Activated T-cell treated with anti-CD3 and anti-CD28 coated beads for 24 hours (primary cell): Measurements from ENCODE around the gene C6orf163.
"Not testable (repeated sequence)": the region's sequence is repeated elsewhere in the genome, so short reads cannot be mapped to it uniquely, and the experiment has no call there.

Source experiments
- DNase-seq: peaks from one replicate; pipeline ENCODE4 v3.0.0-alpha.2; 2020; ENCODE audit warnings: low read depth

C6orf163 gene

GRCh38 chr6:87344731-87345130 is at the start of gene C6orf163:
Gene C6orf163, plus strand, starts transcription at chr6:87344813. Its CDS starts 287 bp downstream, at chr6:87345100.
- DNase-seq: no peak

GRCh38 chr6:87297119-87297518 is 47.5 kb upstream of the C6orf163 start:
- DNase-seq: no peak

- DNase-seq: not testable (repeated sequence)
Observed at GRCh38 chr6:87301277-87301676, 43.3 kb upstream of the C6orf163 start.

- DNase-seq: no peak
Observed at GRCh38 chr6:87308970-87309369, 35.6 kb upstream of the C6orf163 start.

GRCh38 chr6:87312860-87313259 is 31.8 kb upstream of the C6orf163 start:
- no peak for DNase-seq

GRCh38 chr6:87315071-87315470 is 29.5 kb upstream of the C6orf163 start:
- no peak for DNase-seq

- DNase-seq: no peak
Observed at GRCh38 chr6:87319271-87319987, 25.2 kb upstream of the C6orf163 start.

- DNase-seq: peak; percentile 85
Observed at GRCh38 chr6:87322304-87323212, 22.1 kb upstream of the C6orf163 start, which contains the start of gene SMIM8. Gene SMIM8, plus strand, starts transcription at chr6:87322588. Its CDS starts 14,444 bp downstream, at chr6:87337032.

- DNase-seq: not testable (repeated sequence)
Observed at GRCh38 chr6:87323880-87324279, 20.7 kb upstream of the C6orf163 start.

- DNase-seq: no peak
Observed at GRCh38 chr6:87330961-87331360, 13.7 kb upstream of the C6orf163 start.

GRCh38 chr6:87333033-87333432 is 11.6 kb upstream of the C6orf163 start:
- no peak for DNase-seq

GRCh38 chr6:87333591-87334181 is 10.9 kb upstream of the C6orf163 start:
- no peak for DNase-seq

GRCh38 chr6:87334683-87335082 is 9.9 kb upstream of the C6orf163 start:
- DNase-seq: no peak

- DNase-seq: no peak
Observed at GRCh38 chr6:87336367-87336766, 8.2 kb upstream of the C6orf163 start.

GRCh38 chr6:87340230-87340629 is 4.4 kb upstream of the C6orf163 start:
- DNase-seq: no peak

GRCh38 chr6:87341158-87341557 is 3.5 kb upstream of the C6orf163 start:
- DNase-seq: no peak

- DNase-seq: no peak
Observed at GRCh38 chr6:87341899-87342298, 2.7 kb upstream of the C6orf163 start.

GRCh38 chr6:87342829-87343228 is 1.8 kb upstream of the C6orf163 start:
- no peak for DNase-seq

- DNase-seq: no peak
Observed at GRCh38 chr6:87346700-87347099, 2.1 kb downstream of the C6orf163 start.

- DNase-seq: no peak
Observed at GRCh38 chr6:87349896-87350295, 5.3 kb downstream of the C6orf163 start.

- DNase-seq: no peak
Observed at GRCh38 chr6:87350516-87350915, 5.9 kb downstream of the C6orf163 start.

- no peak for DNase-seq
Observed at GRCh38 chr6:87351583-87351982, 7.0 kb downstream of the C6orf163 start.

- DNase-seq: no peak
Observed at GRCh38 chr6:87356181-87356580, 11.6 kb downstream of the C6orf163 start.
